Measurements from ENCODE around the gene ID1.
A peak's percentile ranks its signal among the peaks of the same experiment; 100 is the strongest.

ID1 gene

DNA sequence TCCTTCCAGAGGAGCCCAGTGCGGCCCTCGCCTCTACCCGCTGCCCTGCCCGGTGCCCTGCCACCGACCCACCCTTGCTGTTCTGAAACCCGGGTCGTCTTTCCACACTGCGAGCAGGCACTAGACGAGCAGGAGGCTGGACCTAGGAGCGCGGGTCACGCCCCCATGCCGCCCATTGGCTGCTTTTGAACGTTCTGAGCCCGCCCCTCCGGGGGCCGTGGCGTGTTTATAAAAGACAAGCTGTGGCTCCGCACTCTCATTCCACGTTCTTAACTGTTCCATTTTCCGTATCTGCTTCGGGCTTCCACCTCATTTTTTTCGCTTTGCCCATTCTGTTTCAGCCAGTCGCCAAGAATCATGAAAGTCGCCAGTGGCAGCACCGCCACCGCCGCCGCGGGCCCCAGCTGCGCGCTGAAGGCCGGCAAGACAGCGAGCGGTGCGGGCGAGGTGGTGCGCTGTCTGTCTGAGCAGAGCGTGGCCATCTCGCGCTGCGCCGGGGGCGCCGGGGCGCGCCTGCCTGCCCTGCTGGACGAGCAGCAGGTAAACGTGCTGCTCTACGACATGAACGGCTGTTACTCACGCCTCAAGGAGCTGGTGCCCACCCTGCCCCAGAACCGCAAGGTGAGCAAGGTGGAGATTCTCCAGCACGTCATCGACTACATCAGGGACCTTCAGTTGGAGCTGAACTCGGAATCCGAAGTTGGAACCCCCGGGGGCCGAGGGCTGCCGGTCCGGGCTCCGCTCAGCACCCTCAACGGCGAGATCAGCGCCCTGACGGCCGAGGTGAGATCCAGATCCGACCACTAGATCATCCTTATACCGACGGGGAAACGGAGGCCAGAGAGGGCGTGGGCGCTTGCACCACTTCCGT, at the start of gene ID1:
ID1 (plus strand) TSS at position 259 of the 871 bp plus-strand sequence; CDS start at position 358, 99 bp downstream.
- DNase-seq (ENCODE audit: low spot score): peak; percentile 96

DNA sequence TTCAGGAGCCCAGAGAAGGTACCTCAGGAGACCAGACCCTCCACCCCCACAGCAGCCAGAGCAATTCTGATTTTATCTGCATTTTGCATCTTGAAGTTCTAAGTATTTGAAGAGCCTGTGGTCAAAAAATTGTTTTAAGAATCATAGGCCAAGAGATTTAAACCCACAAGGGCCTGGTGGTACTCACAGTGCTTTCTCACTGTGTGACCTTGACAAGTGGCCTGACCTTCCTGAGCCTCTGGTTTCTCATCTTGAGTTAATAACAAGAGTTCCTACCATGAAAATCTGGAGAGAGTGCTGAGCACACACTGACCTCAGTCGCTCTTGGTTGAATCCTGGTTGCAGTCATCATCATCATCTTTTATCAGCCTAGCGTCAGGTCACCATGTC, 45.4 kb upstream of the ID1 start:
- DNase-seq (ENCODE audit: low spot score): no peak

DNA sequence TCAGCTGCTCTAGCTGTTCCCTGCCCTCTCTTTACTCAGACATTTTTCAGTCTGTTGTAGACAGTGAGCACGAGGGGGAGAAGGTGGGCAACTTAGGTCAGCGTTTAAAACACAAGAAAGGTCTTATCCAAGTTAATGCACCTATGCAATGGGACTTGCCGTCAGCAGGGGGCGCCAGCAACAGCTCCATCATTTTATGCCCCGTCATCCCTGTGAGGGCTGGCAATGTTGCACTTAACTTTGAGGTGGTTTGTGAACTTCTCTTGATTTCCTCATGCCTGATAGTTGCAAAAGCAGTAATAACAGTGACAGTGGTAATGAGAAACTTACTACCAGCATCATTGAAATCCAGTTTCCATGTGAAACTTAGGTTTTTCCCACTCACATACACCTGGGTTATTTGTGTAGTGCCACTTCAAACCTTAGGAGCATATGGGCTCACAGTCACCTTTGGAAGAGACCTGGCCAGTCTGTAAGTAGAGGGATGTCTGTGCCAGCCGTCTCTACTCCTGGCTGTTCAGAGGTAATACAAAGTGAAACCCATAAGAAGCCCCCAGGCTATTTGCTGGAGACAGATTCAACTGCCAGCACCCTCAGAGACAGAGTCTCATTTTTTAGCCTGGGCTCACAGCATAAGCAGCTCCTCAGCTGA, 44.9 kb upstream of the ID1 start:
- peak; percentile 80 for DNase-seq (ENCODE audit: low spot score)

DNA sequence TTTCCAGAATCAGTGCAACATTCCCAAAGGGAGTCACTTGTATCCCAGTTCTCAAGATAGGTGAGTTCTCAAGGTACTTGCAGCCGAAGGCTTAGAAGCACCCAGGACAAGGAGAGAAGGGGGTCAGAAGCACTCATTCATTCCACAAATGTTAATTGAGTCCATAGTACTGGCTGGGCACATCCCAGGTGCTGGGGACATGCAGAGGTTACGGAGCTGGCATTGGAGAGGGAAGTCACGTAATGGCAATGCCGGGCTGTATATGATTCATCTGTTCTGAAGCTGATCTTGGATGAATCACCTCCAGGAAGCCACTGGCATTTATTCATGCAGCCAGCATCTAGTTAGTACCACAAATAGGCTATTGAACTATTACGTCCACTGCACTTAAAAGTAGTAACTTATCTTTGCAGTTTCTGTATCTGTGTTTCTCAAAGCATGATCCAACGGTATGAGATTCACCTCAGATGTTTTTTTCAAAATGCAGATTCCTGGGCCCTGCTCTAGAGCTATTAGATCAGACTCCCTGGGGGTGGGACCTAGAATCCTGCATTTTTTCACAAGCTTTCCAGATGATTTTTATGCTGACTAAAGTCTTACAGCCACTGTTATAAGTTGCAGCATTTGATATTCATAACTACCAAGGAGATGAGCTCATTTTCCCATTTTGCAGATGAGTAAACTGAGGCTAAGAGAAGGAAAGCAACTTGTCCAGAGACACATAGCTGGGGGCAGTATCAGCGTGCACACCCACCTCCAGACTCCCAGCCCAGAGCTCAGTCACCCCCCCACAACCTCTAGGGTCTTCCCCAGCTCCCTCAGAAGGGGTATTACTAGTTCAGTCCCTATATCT, 44.1 kb upstream of the ID1 start:
- peak; percentile 86 for DNase-seq (ENCODE audit: low spot score)

DNA sequence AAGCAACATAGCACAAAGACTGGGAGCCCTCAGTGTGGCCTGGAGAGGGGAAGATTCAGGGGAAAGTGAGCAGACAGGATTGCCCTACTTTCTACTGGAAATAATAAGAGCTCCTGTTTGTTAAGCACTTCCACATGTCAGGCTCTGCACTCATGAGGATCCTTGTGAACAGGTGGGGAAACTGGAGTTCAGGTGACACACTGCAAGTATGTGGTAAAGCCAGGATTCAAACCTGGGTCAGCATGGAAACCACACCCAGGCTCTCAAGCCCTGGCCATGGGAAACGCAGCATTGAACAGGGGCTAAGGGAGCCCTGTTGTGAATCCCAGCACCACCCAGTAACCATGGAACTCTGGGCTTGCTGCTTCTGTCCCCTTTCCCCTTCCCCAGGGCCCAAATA, 42.8 kb upstream of the ID1 start:
- DNase-seq (ENCODE audit: low spot score): no peak

GRCh38 chr20:31564284-31564683, 40.8 kb upstream of the ID1 start:
- DNase-seq (ENCODE audit: low spot score): no peak

GRCh38 chr20:31565699-31566318, 39.3 kb upstream of the ID1 start:
- DNase-seq (ENCODE audit: low spot score): no peak

- no peak for DNase-seq (ENCODE audit: low spot score)
Measured at GRCh38 chr20:31566319-31566657, 38.8 kb upstream of the ID1 start.

GRCh38 chr20:31566658-31567379, 38.3 kb upstream of the ID1 start:
- no peak for DNase-seq (ENCODE audit: low spot score)

GRCh38 chr20:31567380-31567720, 37.7 kb upstream of the ID1 start:
- no peak for DNase-seq (ENCODE audit: low spot score)

DNA sequence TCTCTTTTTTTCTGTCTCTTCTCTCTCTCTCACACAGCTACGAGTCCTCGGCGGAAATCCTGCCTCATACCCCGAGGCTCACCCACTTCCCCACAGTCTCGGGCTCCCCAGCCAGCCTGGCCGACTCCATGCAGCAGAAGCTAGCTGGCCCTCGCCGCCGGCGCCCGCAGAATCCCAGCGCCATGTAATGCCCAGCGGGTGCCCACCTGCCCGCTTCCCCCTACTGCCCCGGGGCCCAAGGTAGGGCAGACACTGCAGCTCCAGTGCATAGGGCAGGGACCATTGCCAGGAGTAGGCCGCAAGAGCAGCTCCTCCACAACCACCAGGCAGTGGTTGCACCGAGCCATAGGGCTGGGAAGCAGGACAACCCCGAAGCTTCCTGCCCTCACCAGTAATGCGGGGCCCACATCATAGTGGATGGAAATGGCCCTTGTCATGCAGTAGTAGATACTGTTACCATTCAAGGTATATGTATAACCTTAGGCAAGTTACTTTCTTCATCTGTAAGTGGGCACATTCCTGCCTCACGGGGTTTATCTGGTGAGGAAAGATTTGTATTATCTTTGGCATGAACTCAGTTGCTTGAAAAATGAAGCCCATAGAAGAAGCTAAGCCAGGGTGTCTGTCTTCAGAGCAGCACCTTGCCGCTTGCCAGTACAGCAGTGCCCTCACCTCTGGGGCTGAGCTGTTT, 36.9 kb upstream of the ID1 start:
- no peak for DNase-seq (ENCODE audit: low spot score)

- DNase-seq (ENCODE audit: low spot score): no peak
Measured at GRCh38 chr20:31568773-31569162, 36.3 kb upstream of the ID1 start.

DNA sequence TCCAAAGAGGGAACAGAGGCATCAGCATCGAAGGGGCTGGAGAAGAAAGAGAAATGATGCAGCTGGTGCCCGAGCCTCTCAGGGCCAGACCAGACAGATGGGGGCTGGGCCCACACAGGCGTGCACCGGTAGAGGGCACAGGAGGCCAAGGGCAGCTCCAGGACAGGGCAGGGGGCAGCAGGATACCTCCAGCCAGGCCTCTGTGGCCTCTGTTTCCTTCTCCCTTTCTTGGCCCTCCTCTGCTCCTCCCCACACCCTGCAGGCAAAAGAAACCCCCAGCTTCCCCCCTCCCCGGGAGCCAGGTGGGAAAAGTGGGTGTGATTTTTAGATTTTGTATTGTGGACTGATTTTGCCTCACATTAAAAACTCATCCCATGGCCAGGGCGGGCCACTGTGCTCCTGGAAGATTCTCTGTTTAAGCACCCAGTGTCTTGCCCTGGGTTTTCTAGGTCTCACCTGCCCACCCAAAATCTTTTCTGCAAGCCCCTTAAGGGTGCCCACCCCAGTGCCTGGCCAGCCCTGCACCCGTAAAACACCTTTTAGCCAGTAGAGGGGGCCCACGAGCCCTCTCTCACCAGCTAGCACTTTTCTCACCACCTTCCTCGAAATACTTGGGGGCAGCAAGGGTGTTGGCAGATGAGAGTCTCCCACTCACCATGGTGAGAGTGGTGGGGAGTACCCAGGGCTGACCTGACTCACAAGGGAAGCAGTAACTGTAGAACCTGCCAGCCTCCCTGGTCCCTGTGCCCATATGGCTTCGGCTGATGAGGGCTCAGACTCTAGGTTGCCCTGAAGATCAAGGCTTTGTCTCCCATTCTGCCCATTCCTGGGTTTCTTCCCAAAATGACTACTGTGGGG, 35.7 kb upstream of the ID1 start:
- DNase-seq (ENCODE audit: low spot score): peak; percentile 50

DNA sequence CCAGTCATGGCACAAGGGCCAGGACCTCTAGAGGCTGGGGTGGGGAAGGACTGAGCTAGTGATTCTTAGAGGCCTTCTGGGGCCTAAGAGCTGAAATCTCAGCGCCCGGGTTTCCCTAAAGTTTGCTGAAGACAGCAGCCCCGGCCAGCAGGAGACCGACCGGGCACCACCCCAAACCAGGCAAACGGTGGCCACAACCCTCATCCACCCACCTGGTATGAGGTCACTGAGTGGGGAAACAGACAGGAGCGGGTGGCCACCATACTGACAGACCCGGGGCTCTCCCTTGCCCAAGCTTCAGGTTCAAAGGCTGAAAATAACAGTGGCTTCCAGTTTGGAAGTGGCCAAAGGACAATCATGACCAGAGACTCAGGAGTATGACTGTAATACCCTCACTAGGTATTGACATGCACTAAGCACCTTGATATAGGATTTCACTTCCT, 35.0 kb upstream of the ID1 start:
- DNase-seq (ENCODE audit: low spot score): no peak

GRCh38 chr20:31570735-31571617, 34.1 kb upstream of the ID1 start:
- DNase-seq (ENCODE audit: low spot score): no peak

DNA sequence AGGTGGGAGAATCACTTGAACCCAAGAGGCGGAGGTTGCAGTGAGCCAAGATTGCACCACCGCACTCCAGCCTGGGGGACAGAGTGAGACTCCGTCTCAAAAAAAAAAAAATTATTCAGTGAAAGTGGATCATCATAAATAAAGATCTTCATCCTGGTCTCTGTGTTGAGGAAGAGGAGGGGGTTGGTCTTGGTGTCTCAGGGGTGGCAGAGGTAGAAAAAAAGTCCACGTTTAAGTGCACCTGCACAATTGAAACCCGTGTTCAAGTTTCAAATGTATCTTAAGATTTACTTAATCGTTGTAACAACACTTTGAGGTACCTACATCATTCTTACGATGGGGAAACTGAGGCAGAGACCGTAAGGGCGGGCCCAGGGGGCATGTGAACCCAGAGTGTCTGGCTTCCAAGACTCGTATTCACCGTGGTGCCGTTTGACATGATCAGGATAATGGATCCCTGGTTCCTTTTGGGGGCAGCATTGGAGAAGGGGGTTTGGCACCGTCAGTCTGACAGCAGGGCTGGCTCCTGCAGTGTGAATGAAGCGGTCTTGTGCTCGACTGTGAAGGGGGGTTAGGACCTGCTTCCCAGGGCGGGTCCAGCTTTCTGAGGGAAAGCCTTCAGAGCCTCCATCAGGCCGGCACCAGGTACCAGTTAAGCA, 32.9 kb upstream of the ID1 start:
- no peak for DNase-seq (ENCODE audit: low spot score)

GRCh38 chr20:31572701-31573554, 32.2 kb upstream of the ID1 start:
- peak; percentile 96 for DNase-seq (ENCODE audit: low spot score)
